H54 (cell line): ENCODE measurements around the gene BRPF3.
A peak's percentile ranks its signal among the peaks of the same experiment; 100 is the strongest.

Source experiments
- DNase-seq: peaks from one replicate; pipeline ENCODE4 v3.0.0; 2011; ENCODE audit warnings: low spot score, mixed read lengths; ENCODE audit not compliant: insufficient read length
- FAIRE-seq: peaks from 3 replicates; lab custom pipeline; 2011; peaks lifted over from hg19 to GRCh38; lab: Jason Lieb, UNC
- POLR2A ChIP-seq: IDR thresholded peaks from 2 replicates; pipeline ENCODE4 v1.6.1; 2011; ENCODE audit warnings: low read depth, mild to moderate bottlenecking, low read length

BRPF3 gene

GRCh38 chr6:36230371-36230770 is 33.8 kb downstream of the BRPF3 start:
- no peak for TF ChIP-seq POLR2A
- DNase-seq (no peak), FAIRE-seq (no peak)

- DNase-seq (no peak), FAIRE-seq (no peak)
- TF ChIP-seq POLR2A, result no peak
These were observed 35.6 kb downstream of the BRPF3 start for GRCh38 chr6:36232172-36232571.

GRCh38 chr6:36235309-36235708 is 38.8 kb downstream of the BRPF3 start:
- no peak for FAIRE-seq
- no peak for TF ChIP-seq POLR2A
- DNase-seq, result no peak

- DNase-seq, result no peak
- no peak for TF ChIP-seq POLR2A
- no peak for FAIRE-seq
These were observed 39.3 kb downstream of the BRPF3 start for GRCh38 chr6:36235862-36236261.

GRCh38 chr6:36239774-36240173 is 43.2 kb downstream of the BRPF3 start:
- FAIRE-seq, result no peak
- DNase-seq, result no peak
- no peak for TF ChIP-seq POLR2A

- no peak for DNase-seq
- TF ChIP-seq POLR2A, result no peak
- no peak for FAIRE-seq
These were observed 45.2 kb downstream of the BRPF3 start for GRCh38 chr6:36241728-36242127.

- FAIRE-seq, result no peak
- TF ChIP-seq POLR2A, result no peak
- no peak for DNase-seq
These were observed 45.6 kb downstream of the BRPF3 start for GRCh38 chr6:36242161-36242560.

- no peak for DNase-seq
- no peak for FAIRE-seq
These were observed 46.1 kb downstream of the BRPF3 start for GRCh38 chr6:36242626-36243025.

GRCh38 chr6:36243562-36244212 is 47.1 kb downstream of the BRPF3 start:
- no peak for TF ChIP-seq POLR2A
- no peak for FAIRE-seq

More at GRCh38 chr6:36242626-36243025, 46.1 kb downstream of the BRPF3 start:
- no peak for TF ChIP-seq POLR2A

GRCh38 chr6:36244641-36245280 is 48.2 kb downstream of the BRPF3 start:
- no peak for TF ChIP-seq POLR2A
- FAIRE-seq (no peak), DNase-seq (no peak)

More at GRCh38 chr6:36243562-36244212, 47.1 kb downstream of the BRPF3 start:
- no peak for DNase-seq

- FAIRE-seq (no peak), DNase-seq (no peak)
- TF ChIP-seq POLR2A, result no peak
These were observed 49.1 kb downstream of the BRPF3 start for GRCh38 chr6:36245572-36246061.

GRCh38 chr6:36246506-36247268 is 50.1 kb downstream of the BRPF3 start:
- DNase-seq, result no peak
- TF ChIP-seq POLR2A, result no peak
- FAIRE-seq, result no peak

- no peak for DNase-seq
- FAIRE-seq, result no peak
- no peak for TF ChIP-seq POLR2A
These were observed 51.1 kb downstream of the BRPF3 start for GRCh38 chr6:36247693-36248092.

- TF ChIP-seq POLR2A, result no peak
- FAIRE-seq (no peak), DNase-seq (peak; percentile 31)
These were observed 52.4 kb downstream of the BRPF3 start for GRCh38 chr6:36248980-36249379.
